Suppressor macrophage (primary cell): ENCODE results near the gene AP1G2.
A peak's percentile ranks its signal among the peaks of the same experiment; 100 is the strongest.

ENCODE experiments used
- DNase-seq, 4 experiments: peaks; one replicate each; pipeline ENCODE4 v3.0.0-alpha.2; 2020 to 2022

AP1G2 gene

GRCh38 chr14:23570806-23571483 is 3.4 kb upstream of the AP1G2 start:
- DNase-seq, result no peak

GRCh38 chr14:23569443-23570151 is 2.0 kb upstream of the AP1G2 start:
- DNase-seq, result no peak

- DNase-seq, result peak; percentile 69 to 81 (median 75)
These were observed 1.2 kb upstream of the AP1G2 start for GRCh38 chr14:23568600-23569331.

- peak in 1 of 4 experiments; percentile 25 for DNase-seq
These were observed 519 bp upstream of the AP1G2 start for GRCh38 chr14:23568021-23568599.

- peak in 3 of 4 experiments; percentile 33 to 46 (median 40) for DNase-seq
These were observed 809 bp downstream of the AP1G2 start for GRCh38 chr14:23566778-23567185.

- DNase-seq, result no peak
These were observed 1.3 kb downstream of the AP1G2 start for GRCh38 chr14:23566112-23566777.

- DNase-seq, result no peak
These were observed 2.0 kb downstream of the AP1G2 start for GRCh38 chr14:23565626-23566025.

GRCh38 chr14:23564876-23565275 is 2.7 kb downstream of the AP1G2 start:
- DNase-seq, result no peak

GRCh38 chr14:23564181-23564812 is 3.3 kb downstream of the AP1G2 start:
- DNase-seq, result no peak

- no peak for DNase-seq
These were observed 4.0 kb downstream of the AP1G2 start for GRCh38 chr14:23563473-23564180.

- DNase-seq, result peak; percentile 44 to 69 (median 57)
These were observed 4.6 kb downstream of the AP1G2 start for GRCh38 chr14:23562822-23563472.

GRCh38 chr14:23561873-23562821 is 5.4 kb downstream of the AP1G2 start:
- no peak for DNase-seq

GRCh38 chr14:23561259-23561658 is 6.3 kb downstream of the AP1G2 start:
- DNase-seq, result no peak

GRCh38 chr14:23559926-23560520 is 7.6 kb downstream of the AP1G2 start:
- DNase-seq, result peak in 3 of 4 experiments; percentile 20 to 56 (median 31)

- peak; percentile 73 to 89 (median 78) for DNase-seq
These were observed 8.3 kb downstream of the AP1G2 start for GRCh38 chr14:23559010-23559925.

- no peak for DNase-seq
These were observed 9.1 kb downstream of the AP1G2 start for GRCh38 chr14:23558346-23559009.

- no peak for DNase-seq
These were observed 9.6 kb downstream of the AP1G2 start for GRCh38 chr14:23557946-23558345.
